H1 (cell line): ENCODE data around the gene ELFN1. TPM values are rescaled to one million over a fixed set of nuclear protein-coding genes. Genes with fewer than 3 reads are reported as not detected.
A peak's percentile ranks its signal among the peaks of the same experiment; 100 is the strongest.

Experiments
- CTCF ChIA-PET: fragments of 300-600 bp; sonication (Branson Sonifier 250); formaldehyde crosslinking; loops from one replicate; lab custom pipeline; 2021; ENCODE audit not compliant: partially characterized antibody; lab: Charles Lee
- POLR2A ChIA-PET: fragments of 300-600 bp; sonication (Branson Sonifier 250); formaldehyde crosslinking; loops from one replicate; lab custom pipeline; 2021; ENCODE audit warnings: inconsistent platforms; ENCODE audit not compliant: partially characterized antibody; lab: Charles Lee
- DNase-seq, 2 experiments: peaks; one replicate each; pipeline versions ENCODE4 v3.0.0 to v3.0.0-alpha.2; 2010 to 2022; ENCODE audit warnings: low spot score in 2 of 2, low read depth in 1 of 2, mixed read lengths in 1 of 2
- FAIRE-seq: peaks from 2 replicates; lab custom pipeline; 2011; peaks lifted over from hg19 to GRCh38; lab: Jason Lieb, UNC
- H2AFZ ChIP-seq: 2 replicates; pipeline ENCODE4 v1.8.1; 2012; ENCODE audit warnings: low read length, inconsistent platforms
- H2AK5ac ChIP-seq: 2 replicates; pipeline ENCODE4 v1.6.1; 2013; ENCODE audit warnings: low read depth, low read length
- H2BK120ac ChIP-seq: replicated peaks from 2 replicates; pipeline ENCODE3; 2013; ENCODE audit warnings: low read depth, low read length, inconsistent platforms
- H2BK12ac ChIP-seq: 2 replicates; pipeline ENCODE4 v1.6.1; 2013; ENCODE audit warnings: low read depth, low read length
- H2BK15ac ChIP-seq: 2 replicates; pipeline ENCODE4 v1.6.1; 2013; ENCODE audit warnings: low read length
- H2BK20ac ChIP-seq: 2 replicates; pipeline ENCODE4 v1.6.1; 2013; ENCODE audit warnings: low read length
- H2BK5ac ChIP-seq: 2 replicates; pipeline ENCODE4 v1.6.1; 2013; ENCODE audit warnings: low read depth, low read length
- H3K14ac ChIP-seq: 2 replicates; pipeline ENCODE4 v1.6.1; 2013; ENCODE audit warnings: inconsistent platforms; ENCODE audit not compliant: insufficient read length
- H3K18ac ChIP-seq: 2 replicates; pipeline ENCODE4 v1.6.1; 2013; ENCODE audit warnings: low read length; ENCODE audit errors: extremely low read depth
- H3K23ac ChIP-seq: 2 replicates; pipeline ENCODE4 v1.6.1; 2013; ENCODE audit warnings: inconsistent platforms; ENCODE audit not compliant: insufficient read length
- H3K23me2 ChIP-seq: 2 replicates; pipeline ENCODE4 v1.6.1; 2013; ENCODE audit warnings: low read depth, low read length
- H3K27ac ChIP-seq: 2 replicates; pipeline ENCODE4 v1.6.1; 2011; ENCODE audit warnings: low read depth, low read length, inconsistent platforms
- H3K27me3 ChIP-seq, 4 experiments: replicated peaks in 1 of 4; 1 replicate in 1 of 4; 2 replicates in 3 of 4; pipeline versions ENCODE4 v1.6.1 to v1.8.1; 2011 to 2013; ENCODE audit warnings: low read length in 3 of 4, mild to moderate bottlenecking in 3 of 4, inconsistent platforms in 2 of 4, mixed read lengths in 2 of 4, moderate library complexity in 1 of 4; ENCODE audit not compliant: control insufficient read depth in 3 of 4, insufficient read depth in 3 of 4; ENCODE audit errors: extremely low read depth in 1 of 4
- H3K36me3 ChIP-seq, 4 experiments: 2 replicates each; pipeline versions ENCODE4 v1.6.1 to v1.8.1; 2011 to 2013; ENCODE audit warnings: mild to moderate bottlenecking in 4 of 4, low read length in 3 of 4, moderate library complexity in 2 of 4, control low read depth in 1 of 4, inconsistent platforms in 1 of 4; ENCODE audit not compliant: insufficient read depth in 4 of 4, control insufficient read depth in 2 of 4
- H3K4ac ChIP-seq: replicated peaks from 2 replicates; pipeline ENCODE3; 2013; ENCODE audit warnings: low read length, low read depth, mixed read lengths, inconsistent platforms; ENCODE audit not compliant: insufficient read length
- H3K4me1 ChIP-seq, 4 experiments: replicated peaks in 1 of 4; 1 replicate in 1 of 4; 2 replicates in 3 of 4; pipeline versions ENCODE4 v1.6.1 to v1.8.1; 2011 to 2013; ENCODE audit warnings: low read length in 3 of 4, inconsistent platforms in 2 of 4, mixed read lengths in 1 of 4; ENCODE audit not compliant: insufficient read depth in 4 of 4, control insufficient read depth in 3 of 4
- H3K4me2 ChIP-seq, 2 experiments: 2 replicates each; pipeline versions ENCODE4 v1.6.1 to v1.8.1; 2011 to 2013; ENCODE audit warnings: low read depth in 2 of 2, low read length in 2 of 2, control low read depth in 1 of 2, inconsistent platforms in 1 of 2, mild to moderate bottlenecking in 1 of 2; ENCODE audit not compliant: insufficient read depth in 1 of 2
- H3K4me3 ChIP-seq, 4 experiments: fragments of 200-600, 300-600 bp in 1 of 4; sonication (generic), shearing (Covaris generic), sonication (Bioruptor Twin) in 1 of 4; 2 replicates each; pipeline versions ENCODE4 v1.5.1 to v1.8.1; 2011 to 2016; ENCODE audit warnings: low read length in 4 of 4, low read depth in 3 of 4, control low read depth in 2 of 4, inconsistent platforms in 2 of 4, mild to moderate bottlenecking in 2 of 4, mixed read lengths in 1 of 4, moderate library complexity in 1 of 4; ENCODE audit not compliant: insufficient read depth in 2 of 4; ENCODE audit errors: extremely low read depth in 1 of 4
- H3K56ac ChIP-seq: replicated peaks from 2 replicates; pipeline ENCODE3; 2013; ENCODE audit warnings: low read depth, mild to moderate bottlenecking, mixed read lengths, low read length, inconsistent platforms; ENCODE audit not compliant: insufficient read length
- H3K79me1 ChIP-seq: 2 replicates; pipeline ENCODE4 v1.6.1; 2013; ENCODE audit warnings: low read depth, low read length, control low read depth
- H3K79me2 ChIP-seq, 2 experiments: 2 replicates each; pipeline versions ENCODE4 v1.6.1 to v1.8.1; 2012 to 2013; ENCODE audit warnings: low read length in 2 of 2, mild to moderate bottlenecking in 2 of 2, inconsistent platforms in 1 of 2; ENCODE audit not compliant: insufficient read depth in 2 of 2, control insufficient read depth in 1 of 2
- H3K9ac ChIP-seq, 4 experiments: replicated peaks in 1 of 4; 1 replicate in 1 of 4; 2 replicates in 3 of 4; pipeline versions ENCODE4 v1.6.1 to v1.8.1; 2011 to 2013; ENCODE audit warnings: low read depth in 3 of 4, low read length in 3 of 4, control low read depth in 2 of 4, mild to moderate bottlenecking in 2 of 4, moderate library complexity in 2 of 4, inconsistent platforms in 1 of 4; ENCODE audit errors: extremely low read depth in 1 of 4
- H3K9me3 ChIP-seq, 2 experiments: 2 replicates each; pipeline versions ENCODE4 v1.6.1 to v1.8.1; 2012 to 2013; ENCODE audit warnings: mild to moderate bottlenecking in 2 of 2, moderate library complexity in 2 of 2, control low read depth in 1 of 2, inconsistent platforms in 1 of 2, low read depth in 1 of 2, low read length in 1 of 2, mixed read lengths in 1 of 2; ENCODE audit not compliant: insufficient read depth in 2 of 2
- H4K20me1 ChIP-seq, 2 experiments: replicated peaks in 1 of 2; 2 replicates each; pipeline versions ENCODE3 to v1.8.1; 2011 to 2013; ENCODE audit warnings: inconsistent platforms in 2 of 2, low read length in 2 of 2, mild to moderate bottlenecking in 1 of 2; ENCODE audit not compliant: insufficient read depth in 2 of 2, control insufficient read depth in 1 of 2
- H4K5ac ChIP-seq: 2 replicates; pipeline ENCODE4 v1.6.1; 2013; ENCODE audit warnings: low read length, low read depth, mixed read lengths, inconsistent platforms; ENCODE audit not compliant: insufficient read length
- H4K8ac ChIP-seq: 2 replicates; pipeline ENCODE4 v1.8.0; 2013; ENCODE audit warnings: mild to moderate bottlenecking, moderate library complexity, low read length, inconsistent platforms; ENCODE audit not compliant: insufficient read depth; ENCODE audit errors: extremely low read depth
- H4K91ac ChIP-seq: replicated peaks from 2 replicates; pipeline ENCODE3; 2013; ENCODE audit warnings: low read length, mixed read lengths, inconsistent platforms; ENCODE audit not compliant: insufficient read length
- GABPA ChIP-seq: IDR thresholded peaks from 2 replicates; pipeline ENCODE4 v1.6.1; 2011; ENCODE audit warnings: mild to moderate bottlenecking, low read length, moderate library complexity, borderline replicate concordance; ENCODE audit not compliant: insufficient read depth
- HDAC6 ChIP-seq: IDR thresholded peaks from one replicate; pipeline ENCODE4 v1.7.1; 2012; ENCODE audit warnings: low read depth, mild to moderate bottlenecking, inconsistent platforms, low read length, moderate library complexity
- KDM5A ChIP-seq: fragments of 200-600 bp; IDR thresholded peaks from 2 replicates; pipeline ENCODE4 v1.7.1; 2012; ENCODE audit warnings: mild to moderate bottlenecking, low read length, inconsistent platforms, mixed read lengths
- POU5F1 ChIP-seq: IDR thresholded peaks from 2 replicates; pipeline ENCODE4 v1.6.1; 2011; ENCODE audit warnings: low read depth, mild to moderate bottlenecking, low read length, moderate library complexity
- RAD21 ChIP-seq, 2 experiments: IDR thresholded peaks in 1 of 2; conservative IDR thresholded peaks in 1 of 2; 2 replicates each; pipeline ENCODE4 v1.6.1; 2011; ENCODE audit warnings: low read depth in 2 of 2, low read length in 2 of 2, improper control_type of control experiment in 1 of 2, inconsistent platforms in 1 of 2, mild to moderate bottlenecking in 1 of 2, moderate library complexity in 1 of 2
- RFX5 ChIP-seq: IDR thresholded peaks from 2 replicates; pipeline ENCODE4 v1.6.1; 2011; ENCODE audit warnings: low read depth, low read length, improper control_type of control experiment, borderline replicate concordance
- WGBS, 2 experiments: shearing (Covaris generic) in 1 of 2; methylation state at CpG; one replicate each; pipeline versions ENCODE4 v1.1.6 to v1.1.7; 2013 to 2015; ENCODE audit warnings: low lambda C conversion rate in 2 of 2, mixed read lengths in 2 of 2, inconsistent platforms in 1 of 2, low coverage in 1 of 2, missing lambda C conversion rate in 1 of 2; ENCODE audit not compliant: insufficient replicate concordance in 2 of 2, insufficient coverage in 1 of 2, insufficient read length in 1 of 2; ENCODE audit errors: extremely low coverage in 1 of 2, missing lambda C conversion rate in 1 of 2; 5-methylcytosine and 5-hydroxymethylcytosine counted together
- polyA plus RNA-seq, 7 experiments: library from polyadenylated mRNA; depleted of rRNA in 3 of 7; stranded (reverse) in 5 of 7; unstranded in 2 of 7; fragments of >200 nt in 5 of 7; fragments of 200-250 nt in 2 of 7; gene quantifications; 1 replicate in 5 of 7; 2 replicates in 1 of 7; 4 replicates in 1 of 7; pipeline versions ENCODE4 v1.2.1 to v1.2.3, GENCODE V29; 2011 to 2013; ENCODE audit warnings: missing spikeins in 2 of 7, mixed read lengths in 2 of 7
- total RNA-seq: library from RNA; stranded (reverse); fragmentation: NEBNext Ultra II Directional; extraction: Animal tissue kit (Norgen Biotek cat#: 25700); gene quantifications from 2 replicates; pipeline ENCODE4 v1.2.1, GENCODE V29; 2021

ELFN1 gene
- total and polyA plus RNA-seq, 2 of the 8 experiments (the other 6 are each of a cell fraction or from before 2014, with no cell fraction given) = 2.0 to 4.5 TPM

DNA sequence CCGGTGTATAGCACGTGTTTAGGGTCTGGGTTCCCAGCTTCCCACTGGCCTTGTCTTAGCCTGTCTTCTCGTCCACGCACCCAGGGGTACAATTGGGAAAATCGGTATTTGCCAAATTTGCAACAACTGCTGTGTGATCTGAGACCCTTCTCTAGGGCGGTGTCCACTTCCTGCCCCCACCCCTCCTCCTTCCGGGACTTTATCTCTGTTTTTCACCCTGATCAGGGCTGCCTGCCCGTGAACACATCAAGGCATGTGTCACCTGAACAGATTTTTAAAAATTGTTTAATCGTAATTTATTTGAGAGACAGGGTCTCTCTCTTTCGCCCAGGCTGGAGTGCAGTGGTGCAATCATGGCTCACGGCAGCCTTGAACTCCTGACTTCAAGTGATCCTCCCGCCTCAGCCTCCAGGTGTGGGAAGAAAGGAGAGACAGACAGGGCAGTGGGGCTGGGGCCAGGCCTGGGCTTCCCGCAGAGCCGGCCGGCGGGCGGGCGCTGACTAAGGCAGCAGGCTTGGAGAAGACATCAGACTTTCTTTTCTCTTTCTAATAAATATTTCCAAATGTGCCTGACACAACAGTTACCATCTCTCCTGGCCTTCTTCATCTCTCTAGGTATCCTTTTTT lies 27.5 kb downstream of the ELFN1 start:
- H2BK12ac ChIP-seq = 0 out of 2 replicates have a peak overlapping the region, but pooled peaks have one; percentile 84
- H3K4me1 ChIP-seq = peaks cover 2 to 14% (median 11%) of the 10 kb centered on the region in 4 experiments
- H4K8ac ChIP-seq = no peak overlapping the region
- no peaks in the 10 kb centered on the region for H3K79me2 ChIP-seq
- DNase-seq = peak in 1 of 2 experiments; percentile 39
- no peak overlapping the region for H2AK5ac ChIP-seq
- H4K5ac ChIP-seq = no peak overlapping the region
- H2BK120ac ChIP-seq = no peak overlapping the region
- no peak overlapping the region for H3K14ac ChIP-seq
- no peak overlapping the region for H3K18ac ChIP-seq
- H3K4me2 ChIP-seq = no peak overlapping the region
- no peak overlapping the region for H3K23ac ChIP-seq
- H4K20me1 ChIP-seq = peaks cover 0 to 6% of the 10 kb centered on the region in 2 experiments
- no peak overlapping the region for H2BK20ac ChIP-seq
- H3K56ac ChIP-seq = no peak overlapping the region
- no peak overlapping the region for H4K91ac ChIP-seq
- no peak overlapping the region for H3K4ac ChIP-seq
- 0 out of 2 replicates have a peak overlapping the region, but pooled peaks have one; percentile 16 for H2BK15ac ChIP-seq
- no peaks in the 10 kb centered on the region for H3K23me2 ChIP-seq
- POLR2A ChIA-PET = no interaction called here
- no peak for FAIRE-seq
- peaks cover under 1 to 4% of the 10 kb centered on the region in 2 experiments for H3K9me3 ChIP-seq
- no peak overlapping the region for H2BK5ac ChIP-seq
- no peak overlapping the region for H3K4me3 ChIP-seq
- H3K27me3 ChIP-seq = peaks cover 0 to 2% (median 0%) of the 10 kb centered on the region in 4 experiments; a peak in 1 of 7 replicates
- no peak for TF ChIP-seq KDM5A
- TF ChIP-seq HDAC6 = no peak
- TF ChIP-seq POU5F1 = no peak
- TF ChIP-seq RAD21 (IDR thresholded peaks at IDR 0.05 in 1 of 2, conservative IDR thresholded peaks at IDR 0.05 in 1 of 2; ENCODE audit: low read depth in 2 of 2, low read length in 2 of 2) = no peak
- TF ChIP-seq GABPA = no peak
- TF ChIP-seq RFX5 = no peak
- no peaks in the 10 kb centered on the region for H3K79me1 ChIP-seq
- no peaks in the 10 kb centered on the region; a peak in 1 of 8 replicates for H3K36me3 ChIP-seq
- no peak overlapping the region for H3K9ac ChIP-seq
- WGBS, 2 experiments = 91% methylated on average over 17 of the region's 18 CpGs; no CpG with 5 or more reads in 1 of the 2 experiments
- H2AFZ ChIP-seq = no peak overlapping the region
- CTCF ChIA-PET = interaction anchor here (5.0 kb wide), 1 partner anchor 12 kb away, joined by 21 read pairs; no protein-coding TSS in a partner anchor
- H3K27ac ChIP-seq = no peak overlapping the region
